Transverse colon (tissue), 4 donors: ENCODE measurements around the gene CDYL. TPM values are rescaled to one million over a fixed set of nuclear protein-coding genes. Genes with fewer than 3 reads are reported as not detected.

ENCODE experiments used
- DNase-seq: peaks from one replicate; pipeline ENCODE4 v3.0.0-alpha.2; 2019
- H3K27ac ChIP-seq, 4 donors: fragments of 200-600 bp; sonication (generic); 2 replicates each; pipeline ENCODE4 v1.5.1; 2016 to 2018; ENCODE audit warnings: inconsistent platforms in 4 of 4
- H3K27me3 ChIP-seq: fragments of 200-600 bp; sonication (generic); 2 replicates; pipeline ENCODE4 v1.5.1; 2017; ENCODE audit warnings: inconsistent platforms
- H3K36me3 ChIP-seq, 4 donors: fragments of 200-600 bp; sonication (generic); 2 replicates each; pipeline ENCODE4 v1.5.1; 2017 to 2019; ENCODE audit warnings: inconsistent platforms in 4 of 4
- H3K4me1 ChIP-seq, 4 donors: fragments of 200-600 bp; sonication (generic); 2 replicates each; pipeline ENCODE4 v1.5.1; 2017 to 2020; ENCODE audit warnings: inconsistent platforms in 4 of 4
- H3K4me3 ChIP-seq, 4 donors: fragments of 200-600 bp; sonication (generic); 1 replicate in 1 of 4; 2 replicates in 3 of 4; pipeline versions ENCODE4 v1.5.1 to v1.6.1; 2017 to 2019; ENCODE audit warnings: inconsistent platforms in 4 of 4
- H3K9me3 ChIP-seq, 2 donors: fragments of 200-600 bp; sonication (generic); 2 replicates each; pipeline ENCODE4 v1.5.1; 2017 to 2019; ENCODE audit warnings: inconsistent platforms in 2 of 2
- EP300 ChIP-seq: sonication (generic); formaldehyde crosslinking; IDR thresholded peaks from one replicate; pipeline ENCODE4 v1.6.1; 2017; ENCODE audit warnings: antibody characterized with exemption, low read depth
- POLR2A ChIP-seq: fragments of 450-650 bp; IDR thresholded peaks from one replicate; pipeline ENCODE4 v1.6.1; 2016; ENCODE audit warnings: antibody characterized with exemption, mild to moderate bottlenecking, moderate library complexity
- POLR2AphosphoS5 ChIP-seq, 3 donors: sonication (generic); formaldehyde crosslinking; IDR thresholded peaks; one replicate each; pipeline ENCODE4 v1.6.1; 2016; ENCODE audit warnings: antibody characterized with exemption in 3 of 3
- WGBS, 2 donors: methylation state at CpG; one replicate each; pipeline ENCODE4 v1.1.5; 2018; ENCODE audit warnings: low coverage in 1 of 2; 5-methylcytosine and 5-hydroxymethylcytosine counted together
- in situ Hi-C, 4 donors: fragments of 200-750 bp; cut with MboI; loops; one replicate each; pipeline versions ENCODE4 v1.15.0 to v1.15.1; 2017; ENCODE audit warnings: low sequenced_read_pairs in 3 of 4, low pct_ligation_motif_present in 1 of 4, low pct_unique_long_range_greater_than_20kb in 1 of 4
- intact Hi-C: fragments of 100-400 bp; cut with DNase I; formaldehyde crosslinking; loops from one replicate; pipeline ENCODE4 v1.15.1; 2023; ENCODE audit warnings: low total_unique reads
- total RNA-seq, 4 donors: library from RNA; depleted of rRNA; stranded (reverse); fragments of >200 nt; gene quantifications; one replicate each; pipeline ENCODE4 v1.1.0, GENCODE V29; 2016
- TF ChIP-seq, protein P1 (sequence below), 5 experiments: fragments of 200-600 bp in 3 of 5; fragments of 450-650 bp in 2 of 5; sonication (generic) in 3 of 5; IDR thresholded peaks; 1 replicate in 2 of 5; 2 replicates in 3 of 5; pipeline ENCODE4 v1.5.1; 2016 to 2017; ENCODE audit warnings: antibody characterized with exemption in 5 of 5, inconsistent platforms in 3 of 5, mild to moderate bottlenecking in 2 of 5, moderate library complexity in 1 of 5

CDYL gene
- total RNA-seq, 4 donors from 2014 or later, result 23.6 to 40.8 (median 30.0) TPM

DNA sequence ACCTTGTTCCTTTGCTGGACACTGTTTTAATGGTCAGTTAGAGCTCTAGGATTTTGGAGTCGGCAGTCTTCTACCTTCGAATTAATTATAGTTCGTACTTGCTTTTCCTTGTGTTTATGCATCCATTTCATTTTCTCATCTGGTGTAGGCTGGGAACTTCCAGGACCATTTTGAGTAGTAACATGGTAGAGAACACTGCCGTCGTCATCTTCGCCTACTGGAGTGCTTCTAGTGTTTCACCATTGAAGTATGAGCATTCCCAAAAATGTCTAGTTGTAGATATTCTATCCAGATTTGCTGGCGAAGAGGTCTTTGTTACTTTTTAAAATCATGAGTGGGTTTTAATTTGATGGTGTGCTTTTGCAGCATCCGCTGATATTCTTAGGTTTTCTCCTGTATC, 36.9 kb downstream of the CDYL start:
- no peak for DNase-seq
- 95 to 96% methylated on average over 8 of the region's 8 CpGs for WGBS, 2 donors
- in situ Hi-C loops, result no loop called here

GRCh38 chr6:4814212-4814611, 38.0 kb downstream of the CDYL start:
- Histone ChIP-seq H3K9me3 (no peaks in the 10 kb centered on the region), H3K27me3 (no peaks in the 10 kb centered on the region), H3K27ac (no peak overlapping the region), H3K36me3 (no peaks in the 10 kb centered on the region), H3K4me3 (no peak overlapping the region), H3K4me1 (peaks cover 0 to 43% (median 23%) of the 10 kb centered on the region in 4 donors)
- no peak for TF ChIP-seq POLR2A
- TF ChIP-seq POLR2AphosphoS5 (IDR thresholded peaks at IDR 0.05), result no peak
- no peak for TF ChIP-seq EP300
- TF ChIP-seq, protein P1, sequence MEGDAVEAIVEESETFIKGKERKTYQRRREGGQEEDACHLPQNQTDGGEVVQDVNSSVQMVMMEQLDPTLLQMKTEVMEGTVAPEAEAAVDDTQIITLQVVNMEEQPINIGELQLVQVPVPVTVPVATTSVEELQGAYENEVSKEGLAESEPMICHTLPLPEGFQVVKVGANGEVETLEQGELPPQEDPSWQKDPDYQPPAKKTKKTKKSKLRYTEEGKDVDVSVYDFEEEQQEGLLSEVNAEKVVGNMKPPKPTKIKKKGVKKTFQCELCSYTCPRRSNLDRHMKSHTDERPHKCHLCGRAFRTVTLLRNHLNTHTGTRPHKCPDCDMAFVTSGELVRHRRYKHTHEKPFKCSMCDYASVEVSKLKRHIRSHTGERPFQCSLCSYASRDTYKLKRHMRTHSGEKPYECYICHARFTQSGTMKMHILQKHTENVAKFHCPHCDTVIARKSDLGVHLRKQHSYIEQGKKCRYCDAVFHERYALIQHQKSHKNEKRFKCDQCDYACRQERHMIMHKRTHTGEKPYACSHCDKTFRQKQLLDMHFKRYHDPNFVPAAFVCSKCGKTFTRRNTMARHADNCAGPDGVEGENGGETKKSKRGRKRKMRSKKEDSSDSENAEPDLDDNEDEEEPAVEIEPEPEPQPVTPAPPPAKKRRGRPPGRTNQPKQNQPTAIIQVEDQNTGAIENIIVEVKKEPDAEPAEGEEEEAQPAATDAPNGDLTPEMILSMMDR (IDR thresholded peaks at IDR 0.05), result no peak
- in situ Hi-C loops (no loop called here), intact Hi-C loops (no loop called here)
- DNase-seq, result no peak

More for the DNA sequence above, 36.9 kb downstream of the CDYL start:
- intact Hi-C loops, result no loop called here
- Histone ChIP-seq H3K27me3 (no peaks in the 10 kb centered on the region), H3K9me3 (no peaks in the 10 kb centered on the region), H3K4me1 (peaks cover 0 to 43% (median 25%) of the 10 kb centered on the region in 4 donors), H3K27ac (no peak overlapping the region), H3K4me3 (no peak overlapping the region), H3K36me3 (no peaks in the 10 kb centered on the region)
- TF ChIP-seq, protein P1 (IDR thresholded peaks at IDR 0.05), result no peak
- TF ChIP-seq POLR2AphosphoS5 (IDR thresholded peaks at IDR 0.05) (no peak), POLR2A (no peak), EP300 (no peak)

DNA sequence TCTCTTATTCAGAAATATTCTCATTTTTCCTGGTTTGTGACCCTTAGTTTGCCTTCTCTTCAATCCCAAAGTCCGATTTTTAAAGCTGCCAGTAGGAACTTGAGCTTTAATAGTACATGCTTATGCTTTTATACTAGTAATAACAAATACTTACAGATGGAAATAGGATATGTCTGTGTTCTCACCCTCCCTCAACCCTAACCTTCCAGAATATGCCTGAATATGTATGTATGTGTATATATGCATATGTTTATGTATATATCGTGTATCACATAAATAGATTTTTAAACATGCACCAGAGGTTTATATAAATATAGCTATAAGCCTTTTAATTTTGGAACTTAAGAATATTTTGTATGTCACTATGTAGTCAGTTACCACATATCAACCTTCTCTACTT, 38.8 kb downstream of the CDYL start:
- no peaks in the 10 kb centered on the region for H3K36me3 ChIP-seq
- intact Hi-C loops, result no loop called here
- in situ Hi-C loops, result no loop called here
- TF ChIP-seq EP300 (no peak), POLR2AphosphoS5 (IDR thresholded peaks at IDR 0.05) (no peak), POLR2A (no peak)
- TF ChIP-seq, protein P1 (IDR thresholded peaks at IDR 0.05), result no peak
- WGBS, 2 donors, result 62 to 75% methylated on average over 1 to 2 of the region's 2 CpGs
- DNase-seq, result no peak
- peaks cover 0 to 46% (median 21%) of the 10 kb centered on the region in 4 donors for H3K4me1 ChIP-seq
- H3K9me3 ChIP-seq, result no peaks in the 10 kb centered on the region
- no peak overlapping the region for H3K27ac ChIP-seq
- no peaks in the 10 kb centered on the region for H3K27me3 ChIP-seq
- no peak overlapping the region for H3K4me3 ChIP-seq

GRCh38 chr6:4815584-4815983, 39.4 kb downstream of the CDYL start:
- WGBS, 2 donors, result 80 to 96% methylated on average over 2 of the region's 2 CpGs
- TF ChIP-seq POLR2AphosphoS5 (IDR thresholded peaks at IDR 0.05) (no peak), POLR2A (no peak), EP300 (no peak)
- TF ChIP-seq, protein P1 (IDR thresholded peaks at IDR 0.05), result no peak
- intact Hi-C loops, result no loop called here
- H3K27me3 ChIP-seq, result no peaks in the 10 kb centered on the region
- in situ Hi-C loops, result no loop called here
- no peak for DNase-seq
- H3K4me3 ChIP-seq, result no peak overlapping the region
- no peaks in the 10 kb centered on the region for H3K9me3 ChIP-seq
- no peaks in the 10 kb centered on the region for H3K36me3 ChIP-seq
- no peak overlapping the region for H3K27ac ChIP-seq
- peaks cover 0 to 45% (median 16%) of the 10 kb centered on the region in 4 donors for H3K4me1 ChIP-seq
